SK-N-DZ (cell line): ENCODE data around the gene TNFAIP8L2.
"Not testable (repeated sequence)": the region's sequence is repeated elsewhere in the genome, so short reads cannot be mapped to it uniquely, and the experiment has no call there.

Source experiments
- DNase-seq: peaks from one replicate; pipeline ENCODE4 v3.0.0-alpha.2; 2015; ENCODE audit warnings: low spot score

Gene TNFAIP8L2

GRCh38 chr1:151188667-151189066, 32.2 kb downstream of the TNFAIP8L2 start:
- DNase-seq = not testable (repeated sequence)

- peak; percentile 96 for DNase-seq
Measured at GRCh38 chr1:151189637-151190445, 33.4 kb downstream of the TNFAIP8L2 start, which contains the start of gene VPS72. Gene VPS72 (minus strand): TSS chr1:151190197. CDS start chr1:151190121, 76 bp downstream.

DNA sequence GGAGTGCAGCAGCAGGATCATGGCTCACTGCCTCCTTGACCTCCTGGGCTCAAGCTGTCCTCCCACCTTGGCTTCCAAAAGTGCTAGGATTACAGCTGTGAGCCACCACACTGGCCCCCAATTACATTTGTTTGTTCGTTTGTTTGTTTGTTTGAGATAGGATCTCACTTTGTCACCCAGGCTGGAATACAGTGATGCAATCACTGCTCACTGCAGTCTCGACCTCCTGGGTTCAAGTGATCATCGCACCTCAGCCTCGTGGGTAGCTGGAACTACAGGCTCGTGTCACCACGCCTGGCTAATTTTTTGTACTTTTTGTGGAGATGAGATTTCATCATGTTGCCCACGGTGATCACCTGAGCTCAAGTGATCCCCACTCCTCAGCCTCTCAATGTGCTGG, 35.6 kb downstream of the TNFAIP8L2 start:
- no peak for DNase-seq

DNA sequence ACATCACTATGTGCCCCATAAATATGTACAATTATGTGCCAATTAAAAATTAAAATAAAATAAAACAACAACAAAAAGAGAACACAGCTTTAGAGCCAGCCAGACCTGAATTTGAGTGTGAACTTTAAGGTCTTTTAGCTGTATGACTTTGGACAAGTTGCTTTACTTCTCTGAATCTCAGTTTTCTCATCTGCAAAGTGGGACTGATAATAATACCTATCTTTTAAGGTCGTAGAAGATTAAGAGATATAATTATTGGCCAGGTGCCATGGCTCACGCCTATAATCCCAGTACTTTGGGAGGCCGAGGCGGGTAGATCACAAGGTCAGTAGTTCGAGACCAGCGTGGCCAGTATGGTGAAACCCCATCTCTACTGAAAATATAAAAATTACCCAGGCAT, 36.9 kb downstream of the TNFAIP8L2 start:
- DNase-seq = no peak

DNA sequence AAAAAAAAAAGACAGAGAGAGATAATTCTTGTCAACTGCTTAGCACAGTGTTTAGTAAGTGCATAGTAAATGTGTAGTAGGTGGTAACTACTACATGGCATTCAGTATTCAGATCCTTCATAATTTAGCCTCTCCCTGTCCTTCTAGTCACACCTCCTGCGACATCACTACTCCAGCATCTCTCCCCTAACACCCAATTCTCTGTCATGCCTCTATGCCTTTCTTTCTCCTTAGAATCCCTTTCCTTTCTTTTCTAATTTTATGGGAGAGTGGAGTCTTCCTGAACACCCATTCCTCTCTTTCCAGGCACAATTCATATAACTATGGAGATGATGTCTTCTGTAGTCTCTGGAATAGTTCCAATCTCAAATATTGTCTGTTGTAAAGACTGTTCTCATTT, 37.4 kb downstream of the TNFAIP8L2 start:
- DNase-seq = no peak

DNA sequence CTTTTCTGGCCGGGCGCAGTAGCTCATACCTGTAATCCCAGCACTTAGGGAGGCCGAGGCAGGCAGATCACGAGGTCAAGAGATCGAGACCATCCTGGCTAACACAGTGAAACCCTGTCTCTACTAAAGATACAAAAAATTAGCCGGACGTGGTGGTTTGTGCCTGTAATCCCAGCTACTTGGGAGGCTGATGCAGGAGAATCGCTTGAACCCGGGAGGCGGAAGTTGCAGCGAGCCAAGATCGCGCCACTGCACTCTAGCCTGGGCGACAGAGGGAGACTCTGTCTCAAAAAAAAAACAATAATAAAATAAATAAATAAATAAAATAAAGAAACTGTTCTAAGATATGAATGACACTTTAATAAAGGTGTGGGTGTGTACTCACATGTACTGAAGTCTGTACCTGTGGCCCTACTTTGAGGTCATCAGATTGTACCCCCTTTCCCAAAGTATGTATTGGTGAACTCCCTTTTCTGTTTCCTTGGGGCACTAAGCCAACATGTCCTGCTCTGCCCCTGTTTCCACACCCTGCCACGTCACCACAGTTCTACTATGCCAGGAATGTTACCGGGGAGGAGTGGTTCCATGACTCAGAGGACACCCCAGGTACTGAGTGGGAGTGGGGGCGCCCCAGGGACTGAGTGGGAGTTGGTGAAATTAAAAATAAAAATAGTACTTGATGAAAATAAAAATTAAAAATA, 38.6 kb downstream of the TNFAIP8L2 start:
- DNase-seq = not testable (repeated sequence)

DNA sequence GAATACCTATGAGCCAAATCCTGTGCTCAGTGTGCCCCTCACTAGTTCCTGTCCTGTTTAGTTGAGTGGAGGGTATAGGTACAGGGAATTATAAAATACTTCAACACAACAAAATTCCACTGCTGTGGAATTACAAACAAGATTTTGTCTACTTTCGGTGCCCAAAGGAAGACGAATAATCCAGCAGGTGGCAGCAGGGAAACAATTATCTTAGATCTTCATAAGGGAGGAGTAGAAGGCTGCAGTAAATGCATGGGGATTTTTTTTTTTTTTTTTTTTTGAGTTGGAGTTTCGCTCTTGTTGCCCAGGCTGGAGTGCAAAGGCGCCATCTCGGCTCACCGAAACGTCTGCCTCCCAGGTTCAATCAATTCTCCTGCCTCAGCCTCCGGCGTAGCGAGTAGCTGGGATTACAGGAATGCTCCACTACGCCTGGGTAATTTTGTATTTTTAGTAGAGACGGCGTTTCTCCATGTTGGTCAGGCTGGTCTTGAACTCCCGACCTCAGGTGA, 39.9 kb downstream of the TNFAIP8L2 start:
- peak; percentile 88 for DNase-seq

DNA sequence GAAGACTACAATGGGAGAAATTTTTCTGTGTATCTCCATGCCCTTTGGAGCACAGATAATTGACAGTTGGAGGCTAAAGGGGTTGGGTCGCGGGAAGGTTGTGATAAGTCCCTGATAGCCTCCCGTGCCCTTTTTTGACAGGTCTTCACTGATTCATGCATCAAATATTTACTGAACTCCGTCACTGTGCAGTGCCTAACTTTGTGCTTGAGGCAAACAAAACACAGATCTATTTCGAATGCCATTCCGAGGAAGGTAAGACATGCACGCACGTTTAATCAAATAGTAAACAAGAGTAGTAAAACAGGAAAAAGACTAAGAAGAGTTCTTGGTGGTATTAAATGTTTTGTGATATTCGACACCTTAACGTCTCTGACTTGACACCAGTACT, 41.4 kb downstream of the TNFAIP8L2 start:
- no peak for DNase-seq

DNA sequence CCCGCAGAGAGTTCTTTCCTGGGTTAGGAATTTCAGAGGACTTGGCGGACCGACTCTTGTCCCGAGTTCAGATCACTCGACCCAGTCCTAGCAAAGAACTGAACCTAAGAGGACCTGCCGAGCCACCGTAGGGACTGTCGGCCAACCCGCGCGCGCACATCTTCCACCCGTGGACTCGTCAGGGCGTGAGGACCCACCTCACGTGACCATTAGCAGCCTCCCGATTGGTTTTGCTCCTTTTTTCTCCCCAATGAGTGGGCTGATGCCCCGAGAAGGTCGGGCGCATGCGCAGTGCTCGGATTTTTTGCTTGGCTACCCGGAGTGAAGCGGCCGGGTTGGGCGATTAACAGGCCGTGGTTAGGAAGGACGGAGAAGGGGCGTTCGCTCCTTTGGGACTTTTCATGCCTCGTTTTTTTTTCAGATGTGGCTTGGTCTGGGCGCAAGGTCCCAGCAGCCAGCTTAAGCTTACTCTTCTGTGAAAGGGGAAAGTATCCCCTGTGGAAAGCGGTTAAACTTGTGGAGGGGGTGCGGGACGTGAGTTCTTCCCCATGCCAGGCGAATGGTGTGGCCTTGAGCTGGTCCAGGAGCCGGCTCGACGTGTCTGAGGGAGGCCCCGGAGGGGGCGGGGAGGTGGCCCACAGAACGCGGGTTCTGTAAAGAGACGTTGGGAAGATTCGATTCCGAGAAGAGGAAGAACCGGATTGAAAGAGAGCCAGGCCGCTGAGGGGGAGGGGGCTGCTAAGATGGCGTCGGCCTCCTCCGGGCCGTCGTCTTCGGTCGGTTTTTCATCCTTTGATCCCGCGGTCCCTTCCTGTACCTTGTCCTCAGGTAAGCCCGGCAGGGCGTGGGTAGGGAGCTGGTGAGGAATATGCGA, 42.0 kb downstream of the TNFAIP8L2 start, which contains the start of gene PIP5K1A:
Gene PIP5K1A (plus strand): TSS at position 299 of the 874 bp plus-strand sequence. CDS start 445 bp downstream, at position 744.
- peak; percentile 99 for DNase-seq

GRCh38 chr1:151199873-151200581, 43.6 kb downstream of the TNFAIP8L2 start:
- DNase-seq = no peak

DNA sequence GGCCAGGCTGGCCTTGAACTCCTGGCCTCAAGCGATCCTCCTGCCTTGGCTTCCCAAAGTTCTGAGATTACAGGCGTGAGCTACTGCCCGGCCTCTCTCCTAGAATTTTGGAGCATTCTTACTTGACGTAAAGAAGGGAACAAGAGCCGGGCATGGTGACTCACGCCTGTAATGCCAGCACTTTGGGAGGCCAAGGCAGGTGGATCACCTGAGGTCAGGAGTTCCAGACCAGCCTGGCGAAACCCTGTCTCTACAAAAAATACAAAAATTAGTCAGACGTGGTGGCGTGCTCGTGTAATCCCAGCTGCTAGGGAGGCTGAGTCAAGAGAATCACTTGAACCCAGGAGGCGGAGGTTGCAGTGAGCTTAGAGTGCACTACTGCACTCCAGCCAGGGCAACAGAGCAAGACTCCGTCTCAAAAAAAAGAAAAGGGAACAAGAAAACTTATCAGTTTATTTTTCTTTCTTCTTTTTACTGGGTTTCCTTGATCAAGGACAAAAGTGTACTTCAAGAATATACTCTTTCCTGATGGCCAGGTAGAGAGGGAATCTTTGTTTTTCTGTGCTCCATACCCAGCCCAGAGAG, 49.0 kb downstream of the TNFAIP8L2 start:
- not testable (repeated sequence) for DNase-seq
